Psoas muscle (tissue), 8 donors: ENCODE measurements around the gene GLT1D1. TPM values are rescaled to one million over a fixed set of nuclear protein-coding genes. Genes with fewer than 3 reads are reported as not detected.

Source experiments
- ATAC-seq, 4 donors: fragments of 200-7000 bp; cut with Tn5 transposase; one replicate each; pipeline ENCODE4 v1.9.1; 2020; ENCODE audit warnings: moderate library complexity in 3 of 4, mild to moderate bottlenecking in 2 of 4
- DNase-seq, 2 donors: peaks; one replicate each; pipeline ENCODE4 v3.0.0-alpha.2; 2020
- H3K27ac ChIP-seq: fragments of 200-600 bp; one replicate; pipeline ENCODE4 v1.8.0; 2022
- H3K27me3 ChIP-seq, 3 donors: fragments of 200-600 bp in 1 of 3; one replicate each; pipeline versions ENCODE4 v1.6.1 to v1.8.0; 2013 to 2022; ENCODE audit warnings: low read length in 2 of 3, mild to moderate bottlenecking in 2 of 3, moderate library complexity in 1 of 3; ENCODE audit not compliant: insufficient read depth in 3 of 3
- H3K36me3 ChIP-seq, 2 donors: fragments of 200-600 bp in 1 of 2; one replicate each; pipeline versions ENCODE4 v1.6.1 to v1.8.0; 2013 to 2022; ENCODE audit warnings: low read depth in 1 of 2, mild to moderate bottlenecking in 1 of 2, moderate library complexity in 1 of 2; ENCODE audit not compliant: insufficient read depth in 1 of 2
- H3K4me1 ChIP-seq: fragments of 200-600 bp; one replicate; pipeline ENCODE4 v1.8.0; 2022
- H3K4me3 ChIP-seq: fragments of 200-600 bp; one replicate; pipeline ENCODE4 v1.8.0; 2022; ENCODE audit warnings: mild to moderate bottlenecking
- H3K9me3 ChIP-seq: fragments of 200-600 bp; one replicate; pipeline ENCODE4 v1.8.0; 2022
- WGBS, 3 donors: extraction: QIAGEN DNeasy Blood & Tissue Kit; methylation state at CpG; one replicate each; pipeline versions ENCODE4 v1.1.6 to v1.1.7; 2013; 5-methylcytosine and 5-hydroxymethylcytosine counted together
- intact Hi-C, 2 donors: fragments of 100-400 bp; cut with DNase I; formaldehyde crosslinking; loops; one replicate each; pipeline versions ENCODE4 v1.11.0 to v1.14.2; 2022
- polyA plus RNA-seq, 3 donors: library from polyadenylated mRNA; stranded (reverse); fragments of 200-250 nt; gene quantifications; one replicate each; pipeline ENCODE4 v1.2.3, GENCODE V29; 2013
- total RNA-seq, 4 donors: library from RNA; stranded (reverse); fragmentation: NEBNext Ultra II Directional in 2 of 4; extraction: Animal tissue kit (Norgen Biotek cat#: 25700) in 2 of 4; gene quantifications; one replicate each; pipeline versions ENCODE4 v1.2.1 to v1.2.4, GENCODE V29; 2021 to 2023
- TF ChIP-seq, protein P1 (sequence below): fragments of 200-600 bp; IDR thresholded peaks from one replicate; pipeline ENCODE4 v1.8.0; 2022; ENCODE audit warnings: antibody characterized with exemption
- donor health status: healthy with polysubstance abuse.
- donor health status: DM: no; HTN: no; CAD: no; lungs with moderate emphysema.
- donor health status: Bipolar disorder and iron deficiency.
- donor health status: healthy.
- donor health status: DM: yes; HTN: yes; CAD: no.
- donor health status: DM: no; HTN: no; CAD: no.
- donor health status: DM: no; HTN: no; CAD: no.
- donor health status: DM: yes; HTN: yes; CAD: no.

The GLT1D1 gene
- total and polyA plus RNA-seq, 7 donors: 0.32 to 3.1 (median 0.95) TPM

DNA sequence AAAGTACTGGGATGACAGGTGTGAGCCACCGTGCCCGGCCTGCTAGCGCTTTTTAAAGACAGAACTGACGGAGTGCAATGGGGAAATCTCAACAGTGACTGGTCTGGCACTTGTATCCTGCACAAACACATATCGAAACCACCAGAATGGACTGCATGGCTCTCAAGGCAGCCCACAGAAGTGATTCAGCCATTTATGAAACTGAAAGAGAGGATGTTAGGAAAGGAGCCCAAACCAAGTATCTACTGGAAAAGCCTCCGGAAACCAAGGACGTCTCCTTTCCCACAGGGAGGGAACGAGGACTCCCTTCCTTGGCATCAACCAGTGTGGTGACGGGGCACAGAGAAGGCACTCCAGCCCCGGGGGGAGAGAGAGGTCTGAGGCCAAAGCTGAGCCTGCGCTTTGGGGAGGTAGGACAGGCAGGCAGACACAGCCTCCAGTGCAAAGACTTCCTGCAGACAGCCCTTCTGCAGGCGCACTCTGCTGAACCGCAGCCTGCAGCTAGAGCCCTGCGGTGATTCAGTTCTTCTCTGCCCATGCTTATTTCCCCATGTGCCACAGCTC is 46.0 kb upstream of the GLT1D1 start:
- intact Hi-C loops: no loop called here
- Histone ChIP-seq H3K4me3 (no peak overlapping the region), H3K9me3 (no peaks in the 10 kb centered on the region), H3K27me3 (no peaks in the 10 kb centered on the region), H3K27ac (peak overlapping the region; percentile 95), H3K36me3 (peaks cover 0 to 38% of the 10 kb centered on the region in 2 donors), H3K4me1 (peaks cover 53% of the 10 kb centered on the region)
- 81 to 92% (median 81%) methylated on average over 14 of the region's 14 CpGs for WGBS, 3 donors
- TF ChIP-seq, protein P1, sequence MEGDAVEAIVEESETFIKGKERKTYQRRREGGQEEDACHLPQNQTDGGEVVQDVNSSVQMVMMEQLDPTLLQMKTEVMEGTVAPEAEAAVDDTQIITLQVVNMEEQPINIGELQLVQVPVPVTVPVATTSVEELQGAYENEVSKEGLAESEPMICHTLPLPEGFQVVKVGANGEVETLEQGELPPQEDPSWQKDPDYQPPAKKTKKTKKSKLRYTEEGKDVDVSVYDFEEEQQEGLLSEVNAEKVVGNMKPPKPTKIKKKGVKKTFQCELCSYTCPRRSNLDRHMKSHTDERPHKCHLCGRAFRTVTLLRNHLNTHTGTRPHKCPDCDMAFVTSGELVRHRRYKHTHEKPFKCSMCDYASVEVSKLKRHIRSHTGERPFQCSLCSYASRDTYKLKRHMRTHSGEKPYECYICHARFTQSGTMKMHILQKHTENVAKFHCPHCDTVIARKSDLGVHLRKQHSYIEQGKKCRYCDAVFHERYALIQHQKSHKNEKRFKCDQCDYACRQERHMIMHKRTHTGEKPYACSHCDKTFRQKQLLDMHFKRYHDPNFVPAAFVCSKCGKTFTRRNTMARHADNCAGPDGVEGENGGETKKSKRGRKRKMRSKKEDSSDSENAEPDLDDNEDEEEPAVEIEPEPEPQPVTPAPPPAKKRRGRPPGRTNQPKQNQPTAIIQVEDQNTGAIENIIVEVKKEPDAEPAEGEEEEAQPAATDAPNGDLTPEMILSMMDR: no peak
- DNase-seq (no peak), ATAC-seq (no peak)

DNA sequence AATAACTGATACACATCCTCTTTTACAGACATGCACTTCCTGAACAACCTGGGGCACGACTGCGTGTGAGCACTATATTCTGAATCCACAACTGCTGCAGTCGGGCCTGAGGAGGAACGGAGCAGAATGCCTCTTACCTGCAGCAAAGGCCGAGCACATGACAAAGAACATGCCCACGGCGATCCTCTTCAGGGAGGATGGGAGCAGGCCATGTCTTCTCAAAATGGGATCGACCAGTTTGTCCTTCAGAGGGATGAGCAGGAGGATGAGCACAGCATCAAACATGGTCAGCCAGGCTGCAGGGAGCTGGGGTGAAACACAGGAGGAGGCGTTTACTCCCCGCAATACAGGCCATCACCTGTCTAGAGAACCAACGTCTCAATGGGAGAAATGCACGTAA is 44.6 kb upstream of the GLT1D1 start:
- DNase-seq: no peak
- intact Hi-C loops: no loop called here
- H3K4me1 ChIP-seq: peaks cover 55% of the 10 kb centered on the region
- H3K9me3 ChIP-seq: no peaks in the 10 kb centered on the region
- peak overlapping the region; percentile 95 for H3K27ac ChIP-seq
- no peaks in the 10 kb centered on the region for H3K27me3 ChIP-seq
- no peak for ATAC-seq
- WGBS, 3 donors: 84 to 87% (median 87%) methylated on average over 12 of the region's 12 CpGs
- H3K36me3 ChIP-seq: peaks cover 0 to 38% of the 10 kb centered on the region in 2 donors
- no peak overlapping the region for H3K4me3 ChIP-seq
- TF ChIP-seq, protein P1: no peak

DNA sequence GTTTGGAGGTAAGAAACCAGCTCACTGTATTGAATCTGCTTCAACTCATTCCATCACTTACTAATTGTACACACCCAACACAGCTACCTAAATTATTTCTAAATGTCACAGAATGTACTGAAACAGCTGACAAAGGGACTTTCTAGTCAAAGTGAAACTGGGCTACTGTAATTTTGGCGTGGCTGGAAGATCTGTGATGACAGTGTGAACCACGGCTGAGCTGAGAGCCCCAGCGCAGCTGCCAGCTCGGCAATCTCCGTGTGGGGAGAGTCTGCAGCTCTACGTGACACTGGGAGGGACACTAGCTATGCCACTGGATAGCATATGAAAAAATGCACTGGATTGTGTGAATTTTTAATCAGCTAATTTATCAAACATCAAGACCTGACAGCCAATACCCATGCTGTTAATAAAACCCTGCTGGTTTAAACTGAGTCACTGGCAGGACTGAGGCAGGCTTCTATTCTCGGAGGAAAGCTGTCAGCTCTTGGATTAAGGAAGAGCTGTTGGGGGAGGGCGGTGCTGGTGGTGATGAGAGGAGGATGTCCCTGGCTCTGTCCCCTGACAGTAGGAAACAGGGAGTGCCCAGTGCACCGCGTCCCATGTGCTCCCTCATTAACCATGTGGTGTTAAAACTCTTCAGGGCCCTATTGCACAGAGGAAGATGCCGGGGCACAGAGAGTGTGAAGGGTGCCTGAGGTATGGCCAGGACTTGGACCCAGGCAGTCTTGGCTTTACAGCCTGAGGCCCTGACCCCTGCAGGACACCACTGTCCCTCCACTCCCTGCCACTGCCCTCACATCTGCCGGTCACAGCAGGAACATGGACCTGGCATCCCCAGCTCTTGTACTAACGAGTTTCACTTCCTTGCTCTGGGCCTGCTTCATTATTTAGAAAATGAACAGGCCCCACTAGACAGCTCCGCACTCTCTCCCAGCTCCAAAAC is 42.8 kb upstream of the GLT1D1 start:
- H3K27me3 ChIP-seq: no peaks in the 10 kb centered on the region
- ATAC-seq (peak; percentile 88 to 92 (median 90)), DNase-seq (peak; percentile 79 to 93)
- peak overlapping the region; percentile 95 for H3K27ac ChIP-seq
- peak overlapping the region; percentile 41 for H3K4me3 ChIP-seq
- peaks cover 0 to 40% of the 10 kb centered on the region in 2 donors for H3K36me3 ChIP-seq
- TF ChIP-seq, protein P1: peak; percentile 15
- H3K4me1 ChIP-seq: peaks cover 58% of the 10 kb centered on the region
- 20 to 21% (median 20%) methylated on average over 14 of the region's 14 CpGs for WGBS, 3 donors
- intact Hi-C loops: no loop called here
- no peaks in the 10 kb centered on the region for H3K9me3 ChIP-seq

DNA sequence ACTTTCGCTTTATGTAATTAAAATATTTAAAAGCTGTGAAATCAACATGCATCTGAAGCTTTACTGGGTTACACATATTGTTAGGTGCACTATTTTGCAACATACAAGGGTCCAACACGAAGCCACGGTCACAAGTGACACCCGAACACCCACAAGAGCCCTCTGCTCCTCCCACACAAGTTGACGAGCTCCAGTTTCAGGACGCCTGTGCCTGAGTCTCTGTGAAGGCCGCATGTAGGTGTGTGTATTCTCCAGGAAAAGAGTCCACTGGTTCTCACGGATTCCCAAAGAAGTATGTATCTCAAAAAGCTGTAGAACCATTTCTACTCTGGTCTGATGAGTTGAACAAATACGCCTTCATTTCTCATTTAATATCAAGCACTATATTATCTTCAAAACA is 41.5 kb upstream of the GLT1D1 start:
- peak overlapping the region; percentile 41 for H3K4me3 ChIP-seq
- intact Hi-C loops: no loop called here
- peak overlapping the region; percentile 95 for H3K27ac ChIP-seq
- H3K27me3 ChIP-seq: no peaks in the 10 kb centered on the region
- H3K36me3 ChIP-seq: peaks cover 0 to 32% of the 10 kb centered on the region in 2 donors
- H3K9me3 ChIP-seq: no peaks in the 10 kb centered on the region
- TF ChIP-seq, protein P1: no peak
- DNase-seq (no peak), ATAC-seq (peak in 2 of 4 donors; percentile 38 to 45)
- peaks cover 72% of the 10 kb centered on the region for H3K4me1 ChIP-seq
- WGBS, 3 donors: 40 to 59% (median 46%) methylated on average over 9 of the region's 9 CpGs
